ENCODE results near the gene PGAP2.

- TF ChIP-seq CTCF (IDR thresholded peaks at IDR 0.05; ENCODE audit: low read depth, low read length): no peak
- no peak for TF ChIP-seq POLR2A (IDR thresholded peaks at IDR 0.05; ENCODE audit: extremely low read depth, insufficient read length)
- no peak for TF ChIP-seq MAX (IDR thresholded peaks at IDR 0.05; ENCODE audit: low read depth, low read length)
- TF ChIP-seq MYC (IDR thresholded peaks at IDR 0.05; ENCODE audit: low read depth, low read length): no peak
These were observed 40.8 kb upstream of the PGAP2 start for GRCh38 chr11:3767536-3767935.

Data from NB4 (cell line).